SK-N-SH (cell line): Measurements from ENCODE around the gene NAXD. TPM values are rescaled to one million over a fixed set of nuclear protein-coding genes. Genes with fewer than 3 reads are reported as not detected.

Experiments
- CTCF ChIA-PET: fragments of 300-600, 350-600 bp; formaldehyde crosslinking; extraction: SDS; loops from one replicate; lab custom pipeline; 2021; lab: Yijun Ruan, JAX
- POLR2A ChIA-PET: fragments of 350-600 bp; sonication (Branson Sonifier 250); formaldehyde crosslinking; extraction: SDS; loops from one replicate; lab custom pipeline; 2020; ENCODE audit warnings: antibody characterized with exemption, inconsistent platforms; lab: Yijun Ruan, JAX
- DNase-seq: peaks from one replicate; pipeline ENCODE4 v3.0.0; 2012
- H2AFZ ChIP-seq: fragments of 200-600 bp; sonication (generic); 2 replicates; pipeline ENCODE4 v1.8.1; 2016; ENCODE audit warnings: antibody characterized with exemption, mild to moderate bottlenecking, low read depth
- H3F3A ChIP-seq: fragments of 200-600 bp; sonication (generic); replicated peaks from 2 replicates; pipeline ENCODE3; 2016; ENCODE audit warnings: antibody characterized with exemption, mild to moderate bottlenecking; ENCODE audit not compliant: insufficient read depth
- H3K27ac ChIP-seq, 2 experiments: fragments of 200-500 bp in 1 of 2; fragments of 200-600 bp in 1 of 2; sonication (Bioruptor generic) in 1 of 2; sonication (generic), shearing (Covaris generic) in 1 of 2; 2 replicates each; pipeline versions ENCODE4 v1.5.1 to v1.6.1; 2014 to 2016; ENCODE audit warnings: low read depth in 2 of 2, inconsistent platforms in 1 of 2, low read length in 1 of 2, mild to moderate bottlenecking in 1 of 2, mixed read lengths in 1 of 2
- H3K27me3 ChIP-seq: fragments of 200-600 bp; sonication (generic), shearing (Covaris generic); 2 replicates; pipeline ENCODE4 v1.6.1; 2016; ENCODE audit warnings: mixed run types; ENCODE audit not compliant: insufficient read depth
- H3K36me3 ChIP-seq, 2 experiments: fragments of 200-500 bp in 1 of 2; fragments of 200-600 bp in 1 of 2; sonication (Bioruptor generic) in 1 of 2; sonication (generic) in 1 of 2; replicated peaks in 1 of 2; 2 replicates each; pipeline versions ENCODE3 to v1.5.1; 2014 to 2016; ENCODE audit warnings: low read length in 1 of 2, mild to moderate bottlenecking in 1 of 2; ENCODE audit not compliant: insufficient read depth in 2 of 2, control insufficient read depth in 1 of 2
- H3K4me1 ChIP-seq, 2 experiments: fragments of 200-500 bp in 1 of 2; fragments of 200-600 bp in 1 of 2; sonication (Bioruptor generic) in 1 of 2; sonication (generic), shearing (Covaris generic) in 1 of 2; 2 replicates each; pipeline versions ENCODE4 v1.5.1 to v1.6.1; 2014 to 2016; ENCODE audit warnings: low read depth in 1 of 2, low read length in 1 of 2, mixed run types in 1 of 2; ENCODE audit not compliant: insufficient read depth in 2 of 2, control insufficient read depth in 1 of 2
- H3K4me2 ChIP-seq: fragments of 200-600 bp; sonication (generic), shearing (Covaris generic); 2 replicates; pipeline ENCODE4 v1.6.1; 2017; ENCODE audit warnings: mixed run types
- H3K4me3 ChIP-seq, 2 experiments: fragments of 200-500 bp in 1 of 2; fragments of 200-600 bp in 1 of 2; sonication (Bioruptor generic) in 1 of 2; sonication (generic), shearing (Covaris generic) in 1 of 2; 2 replicates each; pipeline versions ENCODE4 v1.5.1 to v1.8.1; 2014 to 2016; ENCODE audit warnings: low read depth in 2 of 2, inconsistent platforms in 1 of 2, low read length in 1 of 2, mild to moderate bottlenecking in 1 of 2, mixed read lengths in 1 of 2, moderate library complexity in 1 of 2
- H3K79me2 ChIP-seq: fragments of 200-600 bp; sonication (generic); 2 replicates; pipeline ENCODE4 v1.8.1; 2017; ENCODE audit warnings: mild to moderate bottlenecking; ENCODE audit not compliant: insufficient read depth
- H3K9ac ChIP-seq: fragments of 200-600 bp; sonication (generic); 2 replicates; pipeline ENCODE4 v1.6.1; 2017; ENCODE audit warnings: mixed run types
- H3K9me2 ChIP-seq: fragments of 200-600 bp; sonication (generic); 2 replicates; pipeline ENCODE4 v1.6.1; 2017; ENCODE audit warnings: mixed run types
- H3K9me3 ChIP-seq: fragments of 200-600 bp; sonication (generic); 2 replicates; pipeline ENCODE4 v1.6.1; 2017; ENCODE audit warnings: mixed run types, mild to moderate bottlenecking, moderate library complexity
- H4K20me1 ChIP-seq: fragments of 200-600 bp; sonication (generic); 2 replicates; pipeline ENCODE4 v1.6.1; 2017; ENCODE audit warnings: mild to moderate bottlenecking, mixed run types; ENCODE audit not compliant: insufficient read depth
- CHD2 ChIP-seq: fragments of 150-350 bp; IDR thresholded peaks from 2 replicates; pipeline ENCODE4 v1.6.1; 2018; ENCODE audit warnings: low read length; ENCODE audit not compliant: partially characterized antibody
- ELF1 ChIP-seq: IDR thresholded peaks from 2 replicates; pipeline ENCODE4 v1.4.0; 2012
- EP300 ChIP-seq, 2 experiments: IDR thresholded peaks; 2 replicates each; pipeline versions ENCODE4 v1.4.0 to v1.6.1; 2012; ENCODE audit warnings: borderline replicate concordance in 1 of 2, low read depth in 1 of 2, low read length in 1 of 2
- EZH2phosphoT487 ChIP-seq: fragments of 200-600 bp; sonication (generic); IDR thresholded peaks from 2 replicates; pipeline ENCODE4 v1.6.1; 2017; ENCODE audit warnings: low read depth, mixed run types, mild to moderate bottlenecking, antibody characterized with exemption, moderate library complexity, borderline replicate concordance
- FOSL2 ChIP-seq: IDR thresholded peaks from 2 replicates; pipeline ENCODE4 v1.4.0; 2012; ENCODE audit warnings: low read depth, mild to moderate bottlenecking, moderate library complexity, borderline replicate concordance
- MXI1 ChIP-seq: IDR thresholded peaks from 2 replicates; pipeline ENCODE4 v1.6.1; 2012; ENCODE audit warnings: mild to moderate bottlenecking, low read depth, low read length, improper control_type of control experiment
- NRF1 ChIP-seq: IDR thresholded peaks from 2 replicates; pipeline ENCODE4 v1.6.1; 2012; ENCODE audit warnings: low read depth, mild to moderate bottlenecking, low read length
- POLR2AphosphoS5 ChIP-seq: IDR thresholded peaks from 2 replicates; pipeline ENCODE4 v1.6.1; 2012; ENCODE audit warnings: low read depth, low read length
- RFX5 ChIP-seq: IDR thresholded peaks from 2 replicates; pipeline ENCODE4 v1.6.1; 2012; ENCODE audit warnings: mild to moderate bottlenecking, improper control_type of control experiment, low read length
- SIN3A ChIP-seq: IDR thresholded peaks from 2 replicates; pipeline ENCODE4 v1.6.1; 2012; ENCODE audit warnings: low read depth, mild to moderate bottlenecking, low read length, moderate library complexity, borderline replicate concordance
- WGBS: methylation state at CpG from one replicate; pipeline ENCODE4 v1.1.6; 2017; ENCODE audit warnings: low lambda C conversion rate; 5-methylcytosine and 5-hydroxymethylcytosine counted together
- polyA plus RNA-seq, 3 experiments: library from polyadenylated mRNA; depleted of rRNA; stranded (reverse); fragments of >200 nt; gene quantifications; 2 replicates each; pipeline ENCODE4 v1.2.3, GENCODE V29; 2012
- TF ChIP-seq, protein P1 (sequence below): fragments of 150-350 bp; IDR thresholded peaks from 2 replicates; pipeline ENCODE4 v1.6.1; 2017; ENCODE audit warnings: antibody characterized with exemption, low read length, low read depth, borderline replicate concordance
- TF ChIP-seq, protein P2 (sequence below): IDR thresholded peaks from 2 replicates; pipeline ENCODE4 v1.4.0; 2012; ENCODE audit warnings: low read depth, borderline replicate concordance
- TF ChIP-seq, protein P3 (sequence below): IDR thresholded peaks from 2 replicates; pipeline ENCODE4 v1.6.1; 2012; ENCODE audit warnings: mild to moderate bottlenecking, low read depth, low read length, moderate library complexity
- TF ChIP-seq, protein P4 (sequence below): fragments of 200-600 bp; sonication (generic); IDR thresholded peaks from 2 replicates; pipeline ENCODE4 v1.6.1; 2017; ENCODE audit warnings: antibody characterized with exemption, mild to moderate bottlenecking, moderate library complexity
- TF ChIP-seq, protein P5 (sequence below): IDR thresholded peaks from 2 replicates; pipeline ENCODE4 v1.4.0; 2012; ENCODE audit warnings: low read depth, borderline replicate concordance

Gene NAXD
- polyA plus RNA-seq, 1 of the 3 experiments (the other 2 are of a cell fraction) = 32.4 TPM

DNA sequence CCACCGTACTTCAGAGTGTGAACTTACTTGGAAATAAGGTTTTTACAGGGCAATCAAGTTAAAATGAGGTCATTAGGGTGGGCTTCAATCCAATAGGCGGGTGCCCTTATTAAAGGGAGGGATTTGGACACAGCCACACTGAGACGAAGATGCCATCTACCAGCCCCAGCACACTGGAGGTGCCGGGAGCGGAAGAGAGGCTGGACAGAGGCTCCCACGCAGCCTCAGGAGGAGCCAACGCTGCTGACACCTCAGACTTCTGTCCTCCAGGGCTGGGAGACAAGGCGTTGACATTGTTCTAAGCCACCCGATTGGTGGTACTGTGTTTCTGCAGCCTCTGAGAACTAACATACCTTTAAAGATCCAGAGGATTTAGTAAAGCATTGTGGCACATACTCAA is 41.2 kb upstream of the NAXD start:
- no peak overlapping the region for H3K4me2 ChIP-seq
- no peaks in the 10 kb centered on the region for H3K9me2 ChIP-seq
- no peaks in the 10 kb centered on the region for H3K79me2 ChIP-seq
- H3K27me3 ChIP-seq = peaks cover 12% of the 10 kb centered on the region; the same call in 1 of the 2 replicates
- H3F3A ChIP-seq = no peaks in the 10 kb centered on the region
- TF ChIP-seq NRF1 = no peak
- no peak for TF ChIP-seq EZH2phosphoT487
- TF ChIP-seq, protein P1, sequence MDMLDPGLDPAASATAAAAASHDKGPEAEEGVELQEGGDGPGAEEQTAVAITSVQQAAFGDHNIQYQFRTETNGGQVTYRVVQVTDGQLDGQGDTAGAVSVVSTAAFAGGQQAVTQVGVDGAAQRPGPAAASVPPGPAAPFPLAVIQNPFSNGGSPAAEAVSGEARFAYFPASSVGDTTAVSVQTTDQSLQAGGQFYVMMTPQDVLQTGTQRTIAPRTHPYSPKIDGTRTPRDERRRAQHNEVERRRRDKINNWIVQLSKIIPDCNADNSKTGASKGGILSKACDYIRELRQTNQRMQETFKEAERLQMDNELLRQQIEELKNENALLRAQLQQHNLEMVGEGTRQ = no peak
- no peak for TF ChIP-seq FOSL2
- no peak for TF ChIP-seq MXI1
- TF ChIP-seq, protein P2, sequence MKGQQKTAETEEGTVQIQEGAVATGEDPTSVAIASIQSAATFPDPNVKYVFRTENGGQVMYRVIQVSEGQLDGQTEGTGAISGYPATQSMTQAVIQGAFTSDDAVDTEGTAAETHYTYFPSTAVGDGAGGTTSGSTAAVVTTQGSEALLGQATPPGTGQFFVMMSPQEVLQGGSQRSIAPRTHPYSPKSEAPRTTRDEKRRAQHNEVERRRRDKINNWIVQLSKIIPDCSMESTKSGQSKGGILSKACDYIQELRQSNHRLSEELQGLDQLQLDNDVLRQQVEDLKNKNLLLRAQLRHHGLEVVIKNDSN = no peak
- no peak for TF ChIP-seq SIN3A
- no peak for TF ChIP-seq RFX5
- TF ChIP-seq, protein P3, sequence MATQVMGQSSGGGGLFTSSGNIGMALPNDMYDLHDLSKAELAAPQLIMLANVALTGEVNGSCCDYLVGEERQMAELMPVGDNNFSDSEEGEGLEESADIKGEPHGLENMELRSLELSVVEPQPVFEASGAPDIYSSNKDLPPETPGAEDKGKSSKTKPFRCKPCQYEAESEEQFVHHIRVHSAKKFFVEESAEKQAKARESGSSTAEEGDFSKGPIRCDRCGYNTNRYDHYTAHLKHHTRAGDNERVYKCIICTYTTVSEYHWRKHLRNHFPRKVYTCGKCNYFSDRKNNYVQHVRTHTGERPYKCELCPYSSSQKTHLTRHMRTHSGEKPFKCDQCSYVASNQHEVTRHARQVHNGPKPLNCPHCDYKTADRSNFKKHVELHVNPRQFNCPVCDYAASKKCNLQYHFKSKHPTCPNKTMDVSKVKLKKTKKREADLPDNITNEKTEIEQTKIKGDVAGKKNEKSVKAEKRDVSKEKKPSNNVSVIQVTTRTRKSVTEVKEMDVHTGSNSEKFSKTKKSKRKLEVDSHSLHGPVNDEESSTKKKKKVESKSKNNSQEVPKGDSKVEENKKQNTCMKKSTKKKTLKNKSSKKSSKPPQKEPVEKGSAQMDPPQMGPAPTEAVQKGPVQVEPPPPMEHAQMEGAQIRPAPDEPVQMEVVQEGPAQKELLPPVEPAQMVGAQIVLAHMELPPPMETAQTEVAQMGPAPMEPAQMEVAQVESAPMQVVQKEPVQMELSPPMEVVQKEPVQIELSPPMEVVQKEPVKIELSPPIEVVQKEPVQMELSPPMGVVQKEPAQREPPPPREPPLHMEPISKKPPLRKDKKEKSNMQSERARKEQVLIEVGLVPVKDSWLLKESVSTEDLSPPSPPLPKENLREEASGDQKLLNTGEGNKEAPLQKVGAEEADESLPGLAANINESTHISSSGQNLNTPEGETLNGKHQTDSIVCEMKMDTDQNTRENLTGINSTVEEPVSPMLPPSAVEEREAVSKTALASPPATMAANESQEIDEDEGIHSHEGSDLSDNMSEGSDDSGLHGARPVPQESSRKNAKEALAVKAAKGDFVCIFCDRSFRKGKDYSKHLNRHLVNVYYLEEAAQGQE = no peak
- no peak for TF ChIP-seq ELF1
- TF ChIP-seq, protein P4, sequence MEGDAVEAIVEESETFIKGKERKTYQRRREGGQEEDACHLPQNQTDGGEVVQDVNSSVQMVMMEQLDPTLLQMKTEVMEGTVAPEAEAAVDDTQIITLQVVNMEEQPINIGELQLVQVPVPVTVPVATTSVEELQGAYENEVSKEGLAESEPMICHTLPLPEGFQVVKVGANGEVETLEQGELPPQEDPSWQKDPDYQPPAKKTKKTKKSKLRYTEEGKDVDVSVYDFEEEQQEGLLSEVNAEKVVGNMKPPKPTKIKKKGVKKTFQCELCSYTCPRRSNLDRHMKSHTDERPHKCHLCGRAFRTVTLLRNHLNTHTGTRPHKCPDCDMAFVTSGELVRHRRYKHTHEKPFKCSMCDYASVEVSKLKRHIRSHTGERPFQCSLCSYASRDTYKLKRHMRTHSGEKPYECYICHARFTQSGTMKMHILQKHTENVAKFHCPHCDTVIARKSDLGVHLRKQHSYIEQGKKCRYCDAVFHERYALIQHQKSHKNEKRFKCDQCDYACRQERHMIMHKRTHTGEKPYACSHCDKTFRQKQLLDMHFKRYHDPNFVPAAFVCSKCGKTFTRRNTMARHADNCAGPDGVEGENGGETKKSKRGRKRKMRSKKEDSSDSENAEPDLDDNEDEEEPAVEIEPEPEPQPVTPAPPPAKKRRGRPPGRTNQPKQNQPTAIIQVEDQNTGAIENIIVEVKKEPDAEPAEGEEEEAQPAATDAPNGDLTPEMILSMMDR = no peak
- TF ChIP-seq, protein P5, sequence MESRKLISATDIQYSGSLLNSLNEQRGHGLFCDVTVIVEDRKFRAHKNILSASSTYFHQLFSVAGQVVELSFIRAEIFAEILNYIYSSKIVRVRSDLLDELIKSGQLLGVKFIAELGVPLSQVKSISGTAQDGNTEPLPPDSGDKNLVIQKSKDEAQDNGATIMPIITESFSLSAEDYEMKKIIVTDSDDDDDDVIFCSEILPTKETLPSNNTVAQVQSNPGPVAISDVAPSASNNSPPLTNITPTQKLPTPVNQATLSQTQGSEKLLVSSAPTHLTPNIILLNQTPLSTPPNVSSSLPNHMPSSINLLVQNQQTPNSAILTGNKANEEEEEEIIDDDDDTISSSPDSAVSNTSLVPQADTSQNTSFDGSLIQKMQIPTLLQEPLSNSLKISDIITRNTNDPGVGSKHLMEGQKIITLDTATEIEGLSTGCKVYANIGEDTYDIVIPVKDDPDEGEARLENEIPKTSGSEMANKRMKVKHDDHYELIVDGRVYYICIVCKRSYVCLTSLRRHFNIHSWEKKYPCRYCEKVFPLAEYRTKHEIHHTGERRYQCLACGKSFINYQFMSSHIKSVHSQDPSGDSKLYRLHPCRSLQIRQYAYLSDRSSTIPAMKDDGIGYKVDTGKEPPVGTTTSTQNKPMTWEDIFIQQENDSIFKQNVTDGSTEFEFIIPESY = no peak
- TF ChIP-seq POLR2AphosphoS5 = no peak
- no peak for TF ChIP-seq CHD2
- no peak for TF ChIP-seq EP300 (IDR thresholded peaks at IDR 0.05; ENCODE audit: borderline replicate concordance in 1 of 2, low read depth in 1 of 2, low read length in 1 of 2)
- no peak overlapping the region for H2AFZ ChIP-seq
- H3K27ac ChIP-seq = no peak overlapping the region
- H3K4me1 ChIP-seq = peaks cover 0 to 4% of the 10 kb centered on the region in 2 experiments; a peak in 1 of 4 replicates
- no peaks in the 10 kb centered on the region for H3K9me3 ChIP-seq
- no peaks in the 10 kb centered on the region for H4K20me1 ChIP-seq
- no peak for DNase-seq
- H3K36me3 ChIP-seq = no peaks in the 10 kb centered on the region
- ChIA-PET POLR2A (no interaction called here), CTCF (interaction anchor here (1.9 kb wide), 1 partner anchor 19 kb away, joined by 5 read pairs; no protein-coding TSS in a partner anchor)
- WGBS = 68% methylated on average over 8 of the region's 9 CpGs
- H3K4me3 ChIP-seq = no peak overlapping the region
- H3K9ac ChIP-seq = no peak overlapping the region
